GM12875 (cell line): Measurements from ENCODE around the gene OR4D5.

Experiments used
- H3K4me3 ChIP-seq: one replicate; pipeline ENCODE4 v1.5.1; 2011; ENCODE audit warnings: low read depth, low read length, control low read depth
- CTCF ChIP-seq: IDR thresholded peaks from 2 replicates; pipeline ENCODE4 v1.5.1; 2011; ENCODE audit warnings: low read depth, mild to moderate bottlenecking, control low read depth, inconsistent platforms, low read length, moderate library complexity, borderline replicate concordance; ENCODE audit not compliant: insufficient read depth

The OR4D5 gene

GRCh38 chr11:123976770-123977560 lies 37.5 kb downstream of the OR4D5 start:
- H3K4me3 ChIP-seq, result no peak overlapping the region
- no peak for TF ChIP-seq CTCF

GRCh38 chr11:123977731-123978347 lies 38.4 kb downstream of the OR4D5 start, which contains the start of gene OR10S1:
Gene OR10S1, minus strand, starts transcription at chr11:123977781. Its CDS starts 117 bp downstream, at chr11:123977664.
- TF ChIP-seq CTCF, result no peak

GRCh38 chr11:123979311-123979710 lies 39.9 kb downstream of the OR4D5 start:
- TF ChIP-seq CTCF, result no peak

More at GRCh38 chr11:123977731-123978347, 38.4 kb downstream of the OR4D5 start, which contains the start of gene OR10S1:
- H3K4me3 ChIP-seq, result no peak within 1 kb of the TSS

More at GRCh38 chr11:123979311-123979710, 39.9 kb downstream of the OR4D5 start:
- H3K4me3 ChIP-seq, result no peak overlapping the region
